Nephron (organoid): ENCODE results near the gene ERP44.
"Not testable (repeated sequence)": the region's sequence is repeated elsewhere in the genome, so short reads cannot be mapped to it uniquely, and the experiment has no call there.

Experiments used
- H3K27ac Mint-ChIP-seq, 3 experiments: 2 replicates each; pipeline ENCODE4 v1.8.0; 2020; ENCODE audit warnings: mixed read lengths in 3 of 3, mild to moderate bottlenecking in 2 of 3, moderate library complexity in 1 of 3
- H3K27me3 Mint-ChIP-seq: 2 replicates; pipeline ENCODE4 v1.8.0; 2021; ENCODE audit warnings: low read depth, mild to moderate bottlenecking, moderate library complexity, mixed read lengths
- H3K36me3 Mint-ChIP-seq: 2 replicates; pipeline ENCODE4 v1.8.0; 2020; ENCODE audit warnings: low read depth, mixed read lengths
- H3K4me1 Mint-ChIP-seq: 2 replicates; pipeline ENCODE4 v1.8.0; 2020; ENCODE audit warnings: mixed read lengths
- H3K4me3 Mint-ChIP-seq, 3 experiments: 2 replicates each; pipeline ENCODE4 v1.8.0; 2020; ENCODE audit warnings: mild to moderate bottlenecking in 3 of 3, mixed read lengths in 3 of 3, moderate library complexity in 2 of 3
- H3K9me3 Mint-ChIP-seq: 2 replicates; pipeline ENCODE4 v1.8.0; 2020; ENCODE audit warnings: mixed read lengths
- CTCF ChIP-seq, 3 experiments: fragments of 200-600 bp; sonication (generic); IDR thresholded peaks; one replicate each; pipeline ENCODE4 v1.5.0; 2021; ENCODE audit warnings: antibody characterized with exemption in 3 of 3; ENCODE audit not compliant: unreplicated experiment in 3 of 3

ERP44 gene

GRCh38 chr9:100066539-100066938 is 32.3 kb downstream of the ERP44 start:
- Mint-ChIP-seq H3K4me3 (no peak overlapping the region), H3K9me3 (peaks cover 8% of the 10 kb centered on the region), H3K27me3 (no peaks in the 10 kb centered on the region), H3K36me3 (peaks cover 26% of the 10 kb centered on the region), H3K27ac (no peak overlapping the region), H3K4me1 (peaks cover 16% of the 10 kb centered on the region)
- TF ChIP-seq CTCF (IDR thresholded peaks at IDR 0.05; ENCODE audit: unreplicated experiment in 3 of 3) = no peak

- no peak overlapping the region for H3K27ac Mint-ChIP-seq
- peaks cover 20% of the 10 kb centered on the region for H3K36me3 Mint-ChIP-seq
- H3K27me3 Mint-ChIP-seq = no peaks in the 10 kb centered on the region
- no peak for TF ChIP-seq CTCF (IDR thresholded peaks at IDR 0.05; ENCODE audit: unreplicated experiment in 3 of 3)
- H3K4me1 Mint-ChIP-seq = peaks cover 10% of the 10 kb centered on the region
- peaks cover 8% of the 10 kb centered on the region for H3K9me3 Mint-ChIP-seq
- H3K4me3 Mint-ChIP-seq = no peak overlapping the region
Observed at GRCh38 chr9:100064872-100065581, 33.8 kb downstream of the ERP44 start.

- H3K4me3 Mint-ChIP-seq = no peak overlapping the region
- H3K4me1 Mint-ChIP-seq = peaks cover 10% of the 10 kb centered on the region
- H3K27ac Mint-ChIP-seq = peak overlapping the region in 1 of 3 experiments; percentile 4
- peaks cover 8% of the 10 kb centered on the region for H3K9me3 Mint-ChIP-seq
- H3K27me3 Mint-ChIP-seq = no peaks in the 10 kb centered on the region
- peaks cover 20% of the 10 kb centered on the region for H3K36me3 Mint-ChIP-seq
- TF ChIP-seq CTCF (IDR thresholded peaks at IDR 0.05; ENCODE audit: unreplicated experiment in 3 of 3) = no peak
Observed at GRCh38 chr9:100063185-100063584, 35.6 kb downstream of the ERP44 start.

- not testable (repeated sequence) for H3K27me3 Mint-ChIP-seq, H3K4me3 Mint-ChIP-seq, H3K9me3 Mint-ChIP-seq, H3K27ac Mint-ChIP-seq
- Mint-ChIP-seq H3K4me1 (peaks cover 10% of the 10 kb centered on the region), H3K36me3 (peaks cover 21% of the 10 kb centered on the region)
Observed at GRCh38 chr9:100062683-100063082, 36.1 kb downstream of the ERP44 start.

GRCh38 chr9:100058699-100059579 is 39.9 kb downstream of the ERP44 start:
- no peak for TF ChIP-seq CTCF (IDR thresholded peaks at IDR 0.05; ENCODE audit: unreplicated experiment in 3 of 3)
- H3K27me3 Mint-ChIP-seq = no peaks in the 10 kb centered on the region
- H3K27ac Mint-ChIP-seq = no peak overlapping the region
- H3K36me3 Mint-ChIP-seq = peaks cover 19% of the 10 kb centered on the region
- no peak overlapping the region for H3K4me3 Mint-ChIP-seq
- H3K4me1 Mint-ChIP-seq = peaks cover 10% of the 10 kb centered on the region
- H3K9me3 Mint-ChIP-seq = no peaks in the 10 kb centered on the region

- TF ChIP-seq CTCF (IDR thresholded peaks at IDR 0.05; ENCODE audit: unreplicated experiment in 3 of 3) = no peak
- H3K4me1 Mint-ChIP-seq = no peaks in the 10 kb centered on the region
- no peaks in the 10 kb centered on the region for H3K9me3 Mint-ChIP-seq
- H3K27me3 Mint-ChIP-seq = no peaks in the 10 kb centered on the region
- H3K27ac Mint-ChIP-seq = no peak overlapping the region
- peaks cover 20% of the 10 kb centered on the region for H3K36me3 Mint-ChIP-seq
- no peak overlapping the region for H3K4me3 Mint-ChIP-seq
Observed at GRCh38 chr9:100057624-100058023, 41.2 kb downstream of the ERP44 start.
